ENCODE data around the gene VPS37B.
A peak's percentile ranks its signal among the peaks of the same experiment; 100 is the strongest.
"Not testable (repeated sequence)": the region's sequence is repeated elsewhere in the genome, so short reads cannot be mapped to it uniquely, and the experiment has no call there.

VPS37B gene

GRCh38 chr12:122895704-122896636, at the start of gene VPS37B:
VPS37B (minus strand) TSS chr12:122896124; CDS start chr12:122896062, 62 bp downstream.
- peak; percentile 71 to 77 (median 73) for DNase-seq

- DNase-seq = no peak
These were observed 49.0 kb upstream of the VPS37B start for GRCh38 chr12:122944605-122945592.

GRCh38 chr12:122943196-122943595, 47.3 kb upstream of the VPS37B start:
- no peak for DNase-seq

GRCh38 chr12:122942637-122943036, 46.7 kb upstream of the VPS37B start:
- no peak for DNase-seq

- DNase-seq = not testable (repeated sequence)
These were observed 45.4 kb upstream of the VPS37B start for GRCh38 chr12:122941351-122941750.

GRCh38 chr12:122939125-122939524, 43.2 kb upstream of the VPS37B start:
- DNase-seq = no peak

- no peak for DNase-seq
These were observed 41.7 kb upstream of the VPS37B start for GRCh38 chr12:122937622-122938091.

GRCh38 chr12:122935318-122935717, 39.4 kb upstream of the VPS37B start:
- DNase-seq = no peak

- no peak for DNase-seq
These were observed 38.8 kb upstream of the VPS37B start for GRCh38 chr12:122934722-122935121.

GRCh38 chr12:122932207-122932606, 36.3 kb upstream of the VPS37B start:
- DNase-seq = no peak

GRCh38 chr12:122929812-122930211, 33.9 kb upstream of the VPS37B start:
- no peak for DNase-seq

GRCh38 chr12:122929148-122929538, 33.2 kb upstream of the VPS37B start:
- DNase-seq = no peak

GRCh38 chr12:122928404-122929147, 32.7 kb upstream of the VPS37B start:
- DNase-seq = no peak

GRCh38 chr12:122927756-122928403, 32.0 kb upstream of the VPS37B start:
- no peak for DNase-seq

GRCh38 chr12:122921917-122922316, 26.0 kb upstream of the VPS37B start:
- no peak for DNase-seq

GRCh38 chr12:122920687-122921086, 24.8 kb upstream of the VPS37B start:
- DNase-seq = no peak

- DNase-seq = no peak
These were observed 22.9 kb upstream of the VPS37B start for GRCh38 chr12:122918827-122919226.

GRCh38 chr12:122917507-122918121, 21.7 kb upstream of the VPS37B start:
- no peak for DNase-seq

GRCh38 chr12:122909442-122910288, 13.7 kb upstream of the VPS37B start:
- DNase-seq = no peak

GRCh38 chr12:122908915-122909314, 13.0 kb upstream of the VPS37B start:
- no peak for DNase-seq
